ENCODE data around the gene CGB3. TPM values are rescaled to one million over a fixed set of nuclear protein-coding genes. Genes with fewer than 3 reads are reported as not detected.

Gene CGB3
- total RNA-seq, 2 experiments from 2014 or later, result not detected

DNA sequence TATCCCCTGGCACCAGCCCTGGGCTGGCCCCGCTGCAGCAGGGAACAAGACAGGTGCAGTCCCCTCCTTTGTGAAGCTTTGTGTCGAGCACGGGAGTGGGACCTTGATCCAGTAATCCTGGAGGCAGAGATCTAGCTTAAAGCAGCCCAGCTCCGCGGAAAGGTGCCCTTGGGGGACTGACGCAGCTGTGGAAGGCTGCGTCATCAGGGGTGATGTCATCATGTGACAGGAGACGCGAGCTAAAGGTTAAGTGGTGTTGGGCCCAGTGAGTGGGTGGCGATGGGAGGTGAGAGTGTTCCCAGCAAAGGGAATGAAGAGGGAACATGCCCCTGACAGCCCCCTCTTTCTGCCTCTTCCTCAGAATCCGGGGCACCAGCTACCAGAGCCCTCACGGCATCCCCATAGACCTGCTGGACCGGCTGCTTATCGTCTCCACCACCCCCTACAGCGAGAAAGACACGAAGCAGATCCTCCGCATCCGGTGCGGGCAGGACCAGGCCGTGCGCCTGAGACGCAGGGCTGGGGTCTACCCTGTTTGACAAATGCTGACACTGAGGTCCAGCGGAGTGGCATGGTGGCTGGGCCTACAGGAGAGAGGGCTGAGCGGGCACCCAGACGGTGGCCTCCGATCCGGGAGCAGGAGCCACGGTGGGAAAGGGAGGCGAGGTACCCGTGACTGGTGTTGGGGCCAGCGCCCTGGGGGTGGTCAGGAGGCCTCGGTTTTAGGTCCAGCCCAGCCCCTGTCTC is 9.8 kb downstream of the CGB3 start:
- Histone ChIP-seq H3K79me2 (ENCODE audit: insufficient read depth, low read depth, low read length) (no peaks in the 10 kb centered on the region), H3K4me2 (ENCODE audit: low read length) (no peak overlapping the region), H2AFZ (ENCODE audit: low read length) (no peak overlapping the region), H3K9me3 (ENCODE audit: low read length) (no peaks in the 10 kb centered on the region), H3K9me2 (ENCODE audit: insufficient read depth, low read length) (no peaks in the 10 kb centered on the region), H3K4me1 (ENCODE audit: insufficient read depth, low read length, poor library complexity, severe bottlenecking) (peaks cover 21% of the 10 kb centered on the region), H3K36me3 (ENCODE audit: insufficient read depth, low read length) (peaks cover 69% of the 10 kb centered on the region), H4K20me1 (ENCODE audit: insufficient read depth, low read length) (no peaks in the 10 kb centered on the region), H3K27ac (ENCODE audit: low read depth, low read length, poor library complexity, severe bottlenecking) (no peak overlapping the region), H3K4me3 (ENCODE audit: low read depth, low read length, poor library complexity, severe bottlenecking) (no peak overlapping the region)
- intact Hi-C loops (cut with micrococcal nuclease; ENCODE audit: unreplicated experiment), result no loop called here
- ChIA-PET CTCF (ENCODE audit: unreplicated experiment) (no interaction called here), POLR2A (no interaction called here)
- no peak for TF ChIP-seq EZH2phosphoT487 (IDR thresholded peaks at IDR 0.05; ENCODE audit: borderline replicate concordance, low read depth, low read length)
- TF ChIP-seq, protein P1, sequence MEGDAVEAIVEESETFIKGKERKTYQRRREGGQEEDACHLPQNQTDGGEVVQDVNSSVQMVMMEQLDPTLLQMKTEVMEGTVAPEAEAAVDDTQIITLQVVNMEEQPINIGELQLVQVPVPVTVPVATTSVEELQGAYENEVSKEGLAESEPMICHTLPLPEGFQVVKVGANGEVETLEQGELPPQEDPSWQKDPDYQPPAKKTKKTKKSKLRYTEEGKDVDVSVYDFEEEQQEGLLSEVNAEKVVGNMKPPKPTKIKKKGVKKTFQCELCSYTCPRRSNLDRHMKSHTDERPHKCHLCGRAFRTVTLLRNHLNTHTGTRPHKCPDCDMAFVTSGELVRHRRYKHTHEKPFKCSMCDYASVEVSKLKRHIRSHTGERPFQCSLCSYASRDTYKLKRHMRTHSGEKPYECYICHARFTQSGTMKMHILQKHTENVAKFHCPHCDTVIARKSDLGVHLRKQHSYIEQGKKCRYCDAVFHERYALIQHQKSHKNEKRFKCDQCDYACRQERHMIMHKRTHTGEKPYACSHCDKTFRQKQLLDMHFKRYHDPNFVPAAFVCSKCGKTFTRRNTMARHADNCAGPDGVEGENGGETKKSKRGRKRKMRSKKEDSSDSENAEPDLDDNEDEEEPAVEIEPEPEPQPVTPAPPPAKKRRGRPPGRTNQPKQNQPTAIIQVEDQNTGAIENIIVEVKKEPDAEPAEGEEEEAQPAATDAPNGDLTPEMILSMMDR (conservative IDR thresholded peaks at IDR 0.05; ENCODE audit: low read length), result no peak
- no peak for DNase-seq (ENCODE audit: low spot score)
- no TSS peak for BruUV-seq (replicated peaks)

DNA sequence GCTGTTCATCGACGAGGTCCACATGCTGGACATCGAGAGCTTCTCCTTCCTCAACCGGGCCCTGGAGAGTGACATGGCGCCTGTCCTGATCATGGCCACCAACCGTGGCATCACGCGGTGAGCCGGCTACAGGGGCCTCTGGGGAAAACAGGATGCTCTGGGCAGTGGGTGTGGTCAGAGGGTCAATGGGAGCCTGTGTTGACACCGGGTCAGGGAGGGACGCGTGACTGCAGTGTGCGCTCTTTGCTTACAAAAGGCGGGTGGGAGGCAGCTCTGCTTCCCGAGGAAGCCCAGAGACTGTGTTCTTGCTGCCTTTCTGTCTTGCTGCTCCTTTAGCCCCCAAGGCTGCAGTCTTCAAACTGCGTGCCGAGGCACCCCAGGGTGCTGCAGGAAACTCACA is 12.9 kb downstream of the CGB3 start:
- TF ChIP-seq, protein P1 (conservative IDR thresholded peaks at IDR 0.05; ENCODE audit: low read length), result no peak
- TF ChIP-seq EZH2phosphoT487 (IDR thresholded peaks at IDR 0.05; ENCODE audit: borderline replicate concordance, low read depth, low read length), result no peak
- ChIA-PET CTCF (ENCODE audit: unreplicated experiment) (no interaction called here), POLR2A (no interaction called here)
- no peak overlapping the region for H3K4me3 ChIP-seq (ENCODE audit: low read depth, low read length, poor library complexity, severe bottlenecking)
- H3K27ac ChIP-seq (ENCODE audit: low read depth, low read length, poor library complexity, severe bottlenecking), result no peak overlapping the region
- no TSS peak for BruUV-seq (replicated peaks)
- no peaks in the 10 kb centered on the region for H4K20me1 ChIP-seq (ENCODE audit: insufficient read depth, low read length)
- no peaks in the 10 kb centered on the region for H3K4me1 ChIP-seq (ENCODE audit: insufficient read depth, low read length, poor library complexity, severe bottlenecking)
- peaks cover 82% of the 10 kb centered on the region for H3K36me3 ChIP-seq (ENCODE audit: insufficient read depth, low read length)
- H2AFZ ChIP-seq (ENCODE audit: low read length), result no peak overlapping the region
- H3K79me2 ChIP-seq (ENCODE audit: insufficient read depth, low read depth, low read length), result no peaks in the 10 kb centered on the region
- no peaks in the 10 kb centered on the region for H3K9me2 ChIP-seq (ENCODE audit: insufficient read depth, low read length)
- H3K9me3 ChIP-seq (ENCODE audit: low read length), result no peaks in the 10 kb centered on the region
- intact Hi-C loops (cut with micrococcal nuclease; ENCODE audit: unreplicated experiment), result no loop called here
- H3K4me2 ChIP-seq (ENCODE audit: low read length), result no peak overlapping the region
- DNase-seq (ENCODE audit: low spot score), result no peak

DNA sequence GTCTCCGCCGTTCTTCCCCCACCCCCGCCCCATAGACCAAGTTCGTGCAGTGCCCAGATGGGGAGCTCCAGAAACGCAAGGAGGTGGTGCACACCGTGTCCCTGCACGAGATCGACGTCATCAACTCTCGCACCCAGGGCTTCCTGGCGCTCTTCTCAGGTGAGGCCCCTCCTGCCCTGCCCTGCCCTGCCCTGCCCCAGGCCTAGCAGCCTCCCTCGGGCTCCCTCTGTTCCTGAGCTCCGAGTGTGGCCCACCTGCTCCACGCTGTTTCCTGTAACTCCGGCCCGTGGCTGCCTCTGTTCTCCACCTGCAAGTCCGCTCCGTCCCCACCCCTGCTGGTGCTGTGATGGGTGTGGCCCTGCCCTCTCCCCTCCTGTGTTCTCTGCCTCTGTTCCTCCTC is 13.7 kb downstream of the CGB3 start:
- TF ChIP-seq, protein P1 (conservative IDR thresholded peaks at IDR 0.05; ENCODE audit: low read length), result no peak
- no peak for TF ChIP-seq EZH2phosphoT487 (IDR thresholded peaks at IDR 0.05; ENCODE audit: borderline replicate concordance, low read depth, low read length)
- BruUV-seq (replicated peaks), result no TSS peak
- CTCF ChIA-PET (ENCODE audit: unreplicated experiment), result no interaction called here

More for the DNA sequence above, 13.7 kb downstream of the CGB3 start:
- Histone ChIP-seq H3K36me3 (ENCODE audit: insufficient read depth, low read length) (peaks cover 82% of the 10 kb centered on the region), H3K79me2 (ENCODE audit: insufficient read depth, low read depth, low read length) (no peaks in the 10 kb centered on the region), H3K9me2 (ENCODE audit: insufficient read depth, low read length) (no peaks in the 10 kb centered on the region), H3K9me3 (ENCODE audit: low read length) (no peaks in the 10 kb centered on the region), H4K20me1 (ENCODE audit: insufficient read depth, low read length) (no peaks in the 10 kb centered on the region), H3K27ac (ENCODE audit: low read depth, low read length, poor library complexity, severe bottlenecking) (no peak overlapping the region), H2AFZ (ENCODE audit: low read length) (no peak overlapping the region), H3K4me2 (ENCODE audit: low read length) (no peak overlapping the region), H3K4me3 (ENCODE audit: low read depth, low read length, poor library complexity, severe bottlenecking) (no peak overlapping the region), H3K4me1 (ENCODE audit: insufficient read depth, low read length, poor library complexity, severe bottlenecking) (no peaks in the 10 kb centered on the region)
- POLR2A ChIA-PET, result interaction anchor here (0.6 kb wide), 1 partner anchor 50 kb away, joined by 3 read pairs; no protein-coding TSS in a partner anchor
- intact Hi-C loops (cut with micrococcal nuclease; ENCODE audit: unreplicated experiment), result no loop called here
- DNase-seq (ENCODE audit: low spot score), result no peak
